ENCODE measurements around the gene ATP11A.

GRCh38 chr13:112697756-112698655 lies 8.2 kb downstream of the ATP11A start:
- no peak for TF ChIP-seq CTCF (IDR thresholded peaks at IDR 0.05 in 8 of 11, conservative IDR thresholded peaks at IDR 0.05 in 3 of 11)
- TF ChIP-seq POLR2A (IDR thresholded peaks at IDR 0.05), result no peak
